Measurements from ENCODE around the gene TUSC2.
A peak's percentile ranks its signal among the peaks of the same experiment; 100 is the strongest.

Gene TUSC2

DNA sequence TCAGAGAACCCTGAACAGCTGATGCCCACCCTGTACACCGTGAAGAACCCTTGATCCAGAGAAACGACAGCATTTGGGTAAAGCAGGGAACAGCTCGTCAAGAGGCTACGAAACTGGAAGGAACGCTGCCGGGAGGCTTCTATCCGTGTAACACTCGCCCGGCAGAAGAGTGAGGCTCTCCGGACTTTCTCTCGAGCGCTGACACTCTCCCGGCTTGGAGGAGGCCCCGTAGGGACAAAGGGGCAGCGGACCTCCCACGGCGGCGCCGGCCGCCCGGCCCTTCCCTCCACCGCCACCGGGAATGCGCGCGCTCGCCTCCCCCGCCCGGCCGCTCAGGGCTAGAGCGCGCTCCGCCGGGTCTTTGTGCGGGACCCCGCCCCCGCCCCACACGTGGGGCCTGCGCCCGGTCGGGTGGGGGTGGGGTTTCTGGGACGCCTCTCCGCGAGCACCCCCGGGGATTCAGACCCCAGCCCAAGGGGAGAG, 7.1 kb downstream of the TUSC2 start:
- peak; percentile 80 for DNase-seq
- Histone ChIP-seq H3K4me2 (ENCODE audit: insufficient read depth, low read length) (peak overlapping the region; percentile 78), H4K20me1 (ENCODE audit: insufficient read depth, low read length) (peaks cover 19% of the 10 kb centered on the region; the same call in 1 of the 2 replicates), H3K9me3 (ENCODE audit: insufficient read depth, low read length, severe bottlenecking) (no peaks in the 10 kb centered on the region), H3K4me1 (ENCODE audit: insufficient read depth, low read length) (peaks cover 45% of the 10 kb centered on the region), H3K36me3 (ENCODE audit: insufficient read depth, low read length) (peaks cover 56% of the 10 kb centered on the region), H3K27ac (ENCODE audit: low read length) (peak overlapping the region; percentile 100), H3K9ac (ENCODE audit: low read depth, low read length) (peak overlapping the region; percentile 62), H3K27me3 (ENCODE audit: insufficient read depth, low read length, poor library complexity) (no peaks in the 10 kb centered on the region), H3K79me2 (ENCODE audit: insufficient read depth, low read length) (peaks cover 25% of the 10 kb centered on the region), H3K4me3 (ENCODE audit: low read depth in 1 of 2, low read length in 2 of 2) (peak overlapping the region; percentile 44 to 74), H2AFZ (ENCODE audit: low read depth, low read length) (peak overlapping the region; percentile 100)
- ATAC-seq (ENCODE audit: insufficient read depth, low read depth) = peak; percentile 69
- TF ChIP-seq, protein P1, sequence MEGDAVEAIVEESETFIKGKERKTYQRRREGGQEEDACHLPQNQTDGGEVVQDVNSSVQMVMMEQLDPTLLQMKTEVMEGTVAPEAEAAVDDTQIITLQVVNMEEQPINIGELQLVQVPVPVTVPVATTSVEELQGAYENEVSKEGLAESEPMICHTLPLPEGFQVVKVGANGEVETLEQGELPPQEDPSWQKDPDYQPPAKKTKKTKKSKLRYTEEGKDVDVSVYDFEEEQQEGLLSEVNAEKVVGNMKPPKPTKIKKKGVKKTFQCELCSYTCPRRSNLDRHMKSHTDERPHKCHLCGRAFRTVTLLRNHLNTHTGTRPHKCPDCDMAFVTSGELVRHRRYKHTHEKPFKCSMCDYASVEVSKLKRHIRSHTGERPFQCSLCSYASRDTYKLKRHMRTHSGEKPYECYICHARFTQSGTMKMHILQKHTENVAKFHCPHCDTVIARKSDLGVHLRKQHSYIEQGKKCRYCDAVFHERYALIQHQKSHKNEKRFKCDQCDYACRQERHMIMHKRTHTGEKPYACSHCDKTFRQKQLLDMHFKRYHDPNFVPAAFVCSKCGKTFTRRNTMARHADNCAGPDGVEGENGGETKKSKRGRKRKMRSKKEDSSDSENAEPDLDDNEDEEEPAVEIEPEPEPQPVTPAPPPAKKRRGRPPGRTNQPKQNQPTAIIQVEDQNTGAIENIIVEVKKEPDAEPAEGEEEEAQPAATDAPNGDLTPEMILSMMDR (IDR thresholded peaks at IDR 0.05; ENCODE audit: borderline replicate concordance, extremely low read depth, low read length, poor library complexity, severe bottlenecking) = no peak
- no peak for TF ChIP-seq EZH2 (IDR thresholded peaks at IDR 0.05; ENCODE audit: borderline replicate concordance, low read depth, low read length, severe bottlenecking)

- Histone ChIP-seq H3K36me3 (ENCODE audit: insufficient read depth, low read length) (peaks cover 52% of the 10 kb centered on the region), H4K20me1 (ENCODE audit: insufficient read depth, low read length) (peaks cover 19% of the 10 kb centered on the region; the same call in 1 of the 2 replicates), H3K4me1 (ENCODE audit: insufficient read depth, low read length) (peaks cover 42% of the 10 kb centered on the region), H2AFZ (ENCODE audit: low read depth, low read length) (peak overlapping the region; percentile 100), H3K27me3 (ENCODE audit: insufficient read depth, low read length, poor library complexity) (no peaks in the 10 kb centered on the region), H3K27ac (ENCODE audit: low read length) (peak overlapping the region; percentile 100), H3K4me2 (ENCODE audit: insufficient read depth, low read length) (peak overlapping the region; percentile 78), H3K4me3 (ENCODE audit: low read depth in 1 of 2, low read length in 2 of 2) (peak overlapping the region; percentile 44 to 74; a peak in 3 of 4 replicates), H3K79me2 (ENCODE audit: insufficient read depth, low read length) (peaks cover 24% of the 10 kb centered on the region), H3K9me3 (ENCODE audit: insufficient read depth, low read length, severe bottlenecking) (no peaks in the 10 kb centered on the region), H3K9ac (ENCODE audit: low read depth, low read length) (peak overlapping the region; percentile 62)
- no peak for DNase-seq
- no peak for ATAC-seq (ENCODE audit: insufficient read depth, low read depth)
- TF ChIP-seq EZH2 (IDR thresholded peaks at IDR 0.05; ENCODE audit: borderline replicate concordance, low read depth, low read length, severe bottlenecking) = no peak
- TF ChIP-seq, protein P1 (IDR thresholded peaks at IDR 0.05; ENCODE audit: borderline replicate concordance, extremely low read depth, low read length, poor library complexity, severe bottlenecking) = no peak
Observed at GRCh38 chr3:50319894-50320625, 8.0 kb downstream of the TUSC2 start.

DNA sequence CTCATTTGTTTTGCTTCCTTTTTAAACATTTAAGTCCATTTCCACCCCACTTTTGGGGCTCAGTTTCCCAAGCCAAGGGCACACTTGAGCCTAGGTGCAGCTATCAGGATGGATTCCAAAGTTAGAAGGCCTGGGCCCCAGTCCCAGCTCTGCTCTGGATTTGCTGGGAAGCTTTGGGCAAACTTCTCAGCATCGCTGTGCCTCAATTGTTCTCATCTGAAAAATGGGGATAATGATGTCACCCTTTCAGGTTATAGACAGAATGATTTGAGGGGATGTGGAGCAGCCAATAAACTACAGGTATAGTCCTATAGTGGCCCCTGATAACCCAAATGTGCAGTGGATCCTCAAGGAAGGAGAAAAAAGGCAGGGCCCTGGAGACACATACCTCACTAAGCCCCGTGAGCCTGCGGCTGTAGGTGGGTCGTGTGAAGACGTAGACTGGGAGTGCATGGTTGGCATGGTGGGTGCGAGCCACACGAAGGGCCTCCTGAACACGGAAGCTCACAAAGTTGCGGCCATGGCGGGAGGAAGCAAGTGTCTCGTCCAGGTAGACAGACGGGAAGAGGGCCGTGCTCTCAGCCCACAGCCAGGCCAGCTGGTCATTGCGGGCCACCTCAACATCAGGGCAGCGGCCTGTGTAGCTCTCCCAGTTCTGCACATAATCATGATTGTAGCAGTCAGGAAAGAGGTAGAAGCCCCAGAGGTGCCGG, 8.7 kb downstream of the TUSC2 start:
- no peak overlapping the region for H3K27ac ChIP-seq (ENCODE audit: low read length)
- TF ChIP-seq, protein P1 (IDR thresholded peaks at IDR 0.05; ENCODE audit: borderline replicate concordance, extremely low read depth, low read length, poor library complexity, severe bottlenecking) = no peak
- no peak for TF ChIP-seq EZH2 (IDR thresholded peaks at IDR 0.05; ENCODE audit: borderline replicate concordance, low read depth, low read length, severe bottlenecking)
- H3K9ac ChIP-seq (ENCODE audit: low read depth, low read length) = no peak overlapping the region

More for the DNA sequence above, 8.7 kb downstream of the TUSC2 start:
- ATAC-seq (ENCODE audit: insufficient read depth, low read depth) = no peak
- peaks cover 42% of the 10 kb centered on the region for H3K4me1 ChIP-seq (ENCODE audit: insufficient read depth, low read length)
- H3K27me3 ChIP-seq (ENCODE audit: insufficient read depth, low read length, poor library complexity) = no peaks in the 10 kb centered on the region
- peak overlapping the region; percentile 78; the same call in 1 of the 2 replicates for H3K4me2 ChIP-seq (ENCODE audit: insufficient read depth, low read length)
- peak overlapping the region in 1 of 2 experiments; percentile 74; a peak in 2 of 4 replicates for H3K4me3 ChIP-seq (ENCODE audit: low read depth in 1 of 2, low read length in 2 of 2)
- H3K79me2 ChIP-seq (ENCODE audit: insufficient read depth, low read length) = peaks cover 24% of the 10 kb centered on the region
- no peaks in the 10 kb centered on the region for H3K9me3 ChIP-seq (ENCODE audit: insufficient read depth, low read length, severe bottlenecking)
- H3K36me3 ChIP-seq (ENCODE audit: insufficient read depth, low read length) = peaks cover 48% of the 10 kb centered on the region
- DNase-seq = no peak
- H2AFZ ChIP-seq (ENCODE audit: low read depth, low read length) = no peak overlapping the region
- H4K20me1 ChIP-seq (ENCODE audit: insufficient read depth, low read length) = peaks cover 19% of the 10 kb centered on the region; the same call in 1 of the 2 replicates

All from DND-41 (cell line).